Lung (tissue), 12 donors: Measurements from ENCODE around the gene HPN. TPM values are rescaled to one million over a fixed set of nuclear protein-coding genes. Genes with fewer than 3 reads are reported as not detected.

Experiments
- ATAC-seq: fragments of 200-7000 bp; cut with Tn5 transposase; one replicate; pipeline ENCODE4 v1.9.1; 2020; ENCODE audit warnings: moderate number of reproducible peaks; ENCODE audit not compliant: insufficient read depth, low FRiP score
- DNase-seq, 3 donors: peaks; one replicate each; pipeline ENCODE4 v3.0.0-alpha.2; 2013 to 2017
- H3K27ac ChIP-seq, 2 donors: one replicate each; pipeline ENCODE4 v1.5.1; 2013; ENCODE audit warnings: mild to moderate bottlenecking in 2 of 2, moderate library complexity in 2 of 2, control low read depth in 1 of 2, inconsistent platforms in 1 of 2, low read depth in 1 of 2, low read length in 1 of 2
- H3K27me3 ChIP-seq, 3 donors: one replicate each; pipeline ENCODE4 v1.5.1; 2013; ENCODE audit warnings: low read length in 2 of 3; ENCODE audit not compliant: control insufficient read depth in 3 of 3, insufficient read depth in 3 of 3
- H3K36me3 ChIP-seq, 4 donors: one replicate each; pipeline ENCODE4 v1.5.1; 2013; ENCODE audit warnings: low read length in 4 of 4, mild to moderate bottlenecking in 1 of 4, moderate library complexity in 1 of 4; ENCODE audit not compliant: control insufficient read depth in 4 of 4, insufficient read depth in 4 of 4
- H3K4me1 ChIP-seq, 5 donors: one replicate each; pipeline ENCODE4 v1.5.1; 2013; ENCODE audit warnings: low read length in 5 of 5, mild to moderate bottlenecking in 2 of 5, moderate library complexity in 1 of 5; ENCODE audit not compliant: control insufficient read depth in 5 of 5, insufficient read depth in 5 of 5
- H3K4me3 ChIP-seq: one replicate; pipeline ENCODE4 v1.5.1; 2013; ENCODE audit warnings: mild to moderate bottlenecking, control low read depth, moderate library complexity
- H3K9ac ChIP-seq, 2 donors: one replicate each; pipeline ENCODE4 v1.5.1; 2013; ENCODE audit warnings: low read length in 2 of 2, control low read depth in 1 of 2; ENCODE audit not compliant: insufficient read depth in 1 of 2
- H3K9me3 ChIP-seq, 4 donors: one replicate each; pipeline ENCODE4 v1.5.1; 2013; ENCODE audit warnings: low read length in 3 of 4, mild to moderate bottlenecking in 1 of 4, moderate library complexity in 1 of 4; ENCODE audit not compliant: control insufficient read depth in 4 of 4, insufficient read depth in 3 of 4
- WGBS, 2 donors: extraction: QIAGEN DNeasy Blood & Tissue Kit; methylation state at CpG; one replicate each; pipeline ENCODE4 v1.1.7; 2013; 5-methylcytosine and 5-hydroxymethylcytosine counted together
- polyA plus RNA-seq, 2 donors: library from polyadenylated mRNA; stranded (reverse); fragments of 200-250 nt; gene quantifications; one replicate each; pipeline ENCODE4 v1.2.1, GENCODE V29; 2013
- total RNA-seq, 2 donors: library from RNA; depleted of rRNA in 1 of 2; stranded (reverse); fragments of >200 nt in 1 of 2; gene quantifications; one replicate each; pipeline ENCODE4 v1.2.1, GENCODE V29; 2014 to 2021
- TF ChIP-seq, protein P1 (sequence below): IDR thresholded peaks from 2 replicates; pipeline ENCODE4 v1.5.1; 2012; ENCODE audit warnings: mild to moderate bottlenecking; ENCODE audit errors: control extremely low read depth, extremely low read depth
- donor health status: control.
- donor health status: control.
- donor health status: Bipolar disorder and iron deficiency.
- donor health status: healthy.
- donor health status: DM: yes; HTN: yes; CAD: no.

HPN gene
- total and polyA plus RNA-seq, 4 donors, result 15.4 to 41.4 (median 26.8) TPM

- no peak overlapping the region for H3K4me3 ChIP-seq
- H3K36me3 ChIP-seq, result no peaks in the 10 kb centered on the region
- peaks cover 0 to 5% (median 0%) of the 10 kb centered on the region in 5 donors for H3K4me1 ChIP-seq
- peaks cover 0 to 3% (median 0%) of the 10 kb centered on the region in 4 donors for H3K9me3 ChIP-seq
- H3K27me3 ChIP-seq, result no peaks in the 10 kb centered on the region
- no peak overlapping the region for H3K27ac ChIP-seq
- TF ChIP-seq, protein P1, sequence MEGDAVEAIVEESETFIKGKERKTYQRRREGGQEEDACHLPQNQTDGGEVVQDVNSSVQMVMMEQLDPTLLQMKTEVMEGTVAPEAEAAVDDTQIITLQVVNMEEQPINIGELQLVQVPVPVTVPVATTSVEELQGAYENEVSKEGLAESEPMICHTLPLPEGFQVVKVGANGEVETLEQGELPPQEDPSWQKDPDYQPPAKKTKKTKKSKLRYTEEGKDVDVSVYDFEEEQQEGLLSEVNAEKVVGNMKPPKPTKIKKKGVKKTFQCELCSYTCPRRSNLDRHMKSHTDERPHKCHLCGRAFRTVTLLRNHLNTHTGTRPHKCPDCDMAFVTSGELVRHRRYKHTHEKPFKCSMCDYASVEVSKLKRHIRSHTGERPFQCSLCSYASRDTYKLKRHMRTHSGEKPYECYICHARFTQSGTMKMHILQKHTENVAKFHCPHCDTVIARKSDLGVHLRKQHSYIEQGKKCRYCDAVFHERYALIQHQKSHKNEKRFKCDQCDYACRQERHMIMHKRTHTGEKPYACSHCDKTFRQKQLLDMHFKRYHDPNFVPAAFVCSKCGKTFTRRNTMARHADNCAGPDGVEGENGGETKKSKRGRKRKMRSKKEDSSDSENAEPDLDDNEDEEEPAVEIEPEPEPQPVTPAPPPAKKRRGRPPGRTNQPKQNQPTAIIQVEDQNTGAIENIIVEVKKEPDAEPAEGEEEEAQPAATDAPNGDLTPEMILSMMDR, result no peak
- WGBS, 2 donors, result 91 to 92% methylated on average over 9 to 10 of the region's 10 CpGs
- H3K9ac ChIP-seq, result no peak overlapping the region
- no peak for ATAC-seq
- DNase-seq, result no peak
These were observed 24.1 kb downstream of the HPN start for GRCh38 chr19:35065574-35065973.

- no peak overlapping the region for H3K27ac ChIP-seq
- ATAC-seq (no peak), DNase-seq (no peak)
- TF ChIP-seq, protein P1, result no peak
- no peak overlapping the region for H3K4me3 ChIP-seq
- H3K4me1 ChIP-seq, result peaks cover 0 to 5% (median 0%) of the 10 kb centered on the region in 5 donors
- no peak overlapping the region for H3K9ac ChIP-seq
- no peaks in the 10 kb centered on the region for H3K27me3 ChIP-seq
- WGBS, 2 donors, result 91 to 94% methylated on average over 13 to 15 of the region's 15 CpGs
- no peaks in the 10 kb centered on the region for H3K36me3 ChIP-seq
- H3K9me3 ChIP-seq, result peaks cover 0 to 5% (median 0%) of the 10 kb centered on the region in 4 donors
These were observed 24.6 kb downstream of the HPN start for GRCh38 chr19:35066121-35066520.

- peak; percentile 82 to 87 (median 85) for DNase-seq
- H3K4me1 ChIP-seq, result peaks cover 0 to 5% (median 0%) of the 10 kb centered on the region in 5 donors
- H3K9me3 ChIP-seq, result peaks cover 0 to 5% (median 0%) of the 10 kb centered on the region in 4 donors
- WGBS, 2 donors, result 13 to 17% methylated on average over 13 to 14 of the region's 14 CpGs
- no peak overlapping the region for H3K4me3 ChIP-seq
- TF ChIP-seq, protein P1, result peak; percentile 65
- no peaks in the 10 kb centered on the region for H3K27me3 ChIP-seq
- H3K9ac ChIP-seq, result no peak overlapping the region
- ATAC-seq, result peak; percentile 73
- no peak overlapping the region for H3K27ac ChIP-seq
- no peaks in the 10 kb centered on the region for H3K36me3 ChIP-seq
These were observed 25.4 kb downstream of the HPN start for GRCh38 chr19:35066691-35067563.
